Neural cell (in vitro differentiated cells): ENCODE results near the gene WDR7.

Source experiments
- EP300 ChIP-seq: fragments of 450-650 bp; conservative IDR thresholded peaks from 2 replicates; pipeline ENCODE4 v1.6.1; 2014; ENCODE audit warnings: antibody characterized with exemption, mild to moderate bottlenecking, moderate library complexity; ENCODE audit not compliant: poor library complexity, severe bottlenecking
- EZH2 ChIP-seq: fragments of 200-600, 300-800 bp; shearing (Covaris generic), sonication (generic); IDR thresholded peaks from 2 replicates; pipeline ENCODE4 v1.6.1; 2014; ENCODE audit warnings: antibody characterized with exemption, low read length, borderline replicate concordance, mild to moderate bottlenecking; ENCODE audit not compliant: insufficient read depth, poor library complexity, severe bottlenecking
- MXI1 ChIP-seq: fragments of 450-650 bp; conservative IDR thresholded peaks from 2 replicates; pipeline ENCODE4 v1.6.1; 2014; ENCODE audit warnings: antibody characterized with exemption, mild to moderate bottlenecking; ENCODE audit not compliant: poor library complexity, severe bottlenecking
- POLR2AphosphoS5 ChIP-seq: IDR thresholded peaks from 2 replicates; pipeline ENCODE4 v1.6.1; 2012
- RAD21 ChIP-seq: fragments of 450-650 bp; conservative IDR thresholded peaks from 2 replicates; pipeline ENCODE4 v1.6.1; 2014; ENCODE audit warnings: antibody characterized with exemption, mild to moderate bottlenecking, moderate library complexity
- REST ChIP-seq: IDR thresholded peaks from 2 replicates; pipeline ENCODE4 v1.6.1; 2012; ENCODE audit warnings: borderline replicate concordance
- SMC3 ChIP-seq: fragments of 450-650 bp; conservative IDR thresholded peaks from 2 replicates; pipeline ENCODE4 v1.6.1; 2014; ENCODE audit warnings: antibody characterized with exemption, mild to moderate bottlenecking, moderate library complexity; ENCODE audit not compliant: poor library complexity
- TAF1 ChIP-seq: IDR thresholded peaks from 2 replicates; pipeline ENCODE4 v1.6.1; 2012; ENCODE audit warnings: low read depth
- TF ChIP-seq, protein P1 (sequence below): fragments of 450-650 bp; IDR thresholded peaks from 2 replicates; pipeline ENCODE4 v1.5.1; 2014; ENCODE audit warnings: antibody characterized with exemption, mild to moderate bottlenecking, moderate library complexity; ENCODE audit not compliant: poor library complexity, severe bottlenecking

- TF ChIP-seq, protein P1, sequence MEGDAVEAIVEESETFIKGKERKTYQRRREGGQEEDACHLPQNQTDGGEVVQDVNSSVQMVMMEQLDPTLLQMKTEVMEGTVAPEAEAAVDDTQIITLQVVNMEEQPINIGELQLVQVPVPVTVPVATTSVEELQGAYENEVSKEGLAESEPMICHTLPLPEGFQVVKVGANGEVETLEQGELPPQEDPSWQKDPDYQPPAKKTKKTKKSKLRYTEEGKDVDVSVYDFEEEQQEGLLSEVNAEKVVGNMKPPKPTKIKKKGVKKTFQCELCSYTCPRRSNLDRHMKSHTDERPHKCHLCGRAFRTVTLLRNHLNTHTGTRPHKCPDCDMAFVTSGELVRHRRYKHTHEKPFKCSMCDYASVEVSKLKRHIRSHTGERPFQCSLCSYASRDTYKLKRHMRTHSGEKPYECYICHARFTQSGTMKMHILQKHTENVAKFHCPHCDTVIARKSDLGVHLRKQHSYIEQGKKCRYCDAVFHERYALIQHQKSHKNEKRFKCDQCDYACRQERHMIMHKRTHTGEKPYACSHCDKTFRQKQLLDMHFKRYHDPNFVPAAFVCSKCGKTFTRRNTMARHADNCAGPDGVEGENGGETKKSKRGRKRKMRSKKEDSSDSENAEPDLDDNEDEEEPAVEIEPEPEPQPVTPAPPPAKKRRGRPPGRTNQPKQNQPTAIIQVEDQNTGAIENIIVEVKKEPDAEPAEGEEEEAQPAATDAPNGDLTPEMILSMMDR: no peak
- no peak for TF ChIP-seq POLR2AphosphoS5
- no peak for TF ChIP-seq EZH2
- no peak for TF ChIP-seq SMC3
- TF ChIP-seq REST: no peak
- TF ChIP-seq EP300: no peak
- no peak for TF ChIP-seq MXI1
- TF ChIP-seq TAF1: no peak
- TF ChIP-seq RAD21: no peak
Measured at GRCh38 chr18:56639571-56639970, 11.6 kb upstream of the WDR7 start.
